Tibial artery (tissue), 4 donors: Measurements from ENCODE around the gene BABAM2.

Experiments
- DNase-seq, 2 donors: peaks; one replicate each; pipeline ENCODE4 v3.0.0-alpha.2; 2019
- H3K27ac ChIP-seq, 2 donors: fragments of 200-600 bp; sonication (generic) in 1 of 2; 1 replicate in 1 of 2; 2 replicates in 1 of 2; pipeline ENCODE4 v1.5.1; 2018 to 2019; ENCODE audit warnings: mild to moderate bottlenecking in 1 of 2
- H3K27me3 ChIP-seq, 2 donors: fragments of 200-600 bp; sonication (generic) in 1 of 2; one replicate each; pipeline versions ENCODE4 v1.5.1 to v1.6.0; 2016 to 2019
- H3K36me3 ChIP-seq, 3 donors: fragments of 200-600 bp; sonication (generic) in 2 of 3; one replicate each; pipeline ENCODE4 v1.5.1; 2016 to 2019; ENCODE audit warnings: mild to moderate bottlenecking in 2 of 3
- H3K4me1 ChIP-seq, 4 donors: fragments of 200-600 bp; sonication (generic) in 2 of 4; 1 replicate in 3 of 4; 2 replicates in 1 of 4; pipeline ENCODE4 v1.5.1; 2016 to 2019
- H3K4me3 ChIP-seq, 2 donors: fragments of 200-600 bp; sonication (generic) in 1 of 2; 1 replicate in 1 of 2; 2 replicates in 1 of 2; pipeline ENCODE4 v1.5.1; 2018 to 2019; ENCODE audit warnings: mild to moderate bottlenecking in 2 of 2
- H3K9me3 ChIP-seq, 3 donors: fragments of 200-600 bp; sonication (generic) in 1 of 3; one replicate each; pipeline ENCODE4 v1.5.1; 2016 to 2019
- CTCF ChIP-seq, 2 experiments: fragments of 200-600 bp in 1 of 2; fragments of 450-650 bp in 1 of 2; IDR thresholded peaks; one replicate each; pipeline ENCODE4 v1.5.1; 2017 to 2019; ENCODE audit warnings: antibody characterized with exemption in 2 of 2, mild to moderate bottlenecking in 1 of 2, moderate library complexity in 1 of 2
- intact Hi-C: fragments of 100-400 bp; cut with DNase I; formaldehyde crosslinking; loops from one replicate; pipeline ENCODE4 v1.15.0; 2023; ENCODE audit warnings: low total_unique reads

Gene BABAM2

GRCh38 chr2:28068527-28068926, 178.0 kb downstream of the BABAM2 start:
- Histone ChIP-seq H3K4me1 (no peaks in the 10 kb centered on the region), H3K36me3 (no peaks in the 10 kb centered on the region), H3K9me3 (no peaks in the 10 kb centered on the region), H3K27ac (no peak overlapping the region), H3K4me3 (no peak overlapping the region), H3K27me3 (no peaks in the 10 kb centered on the region)
- TF ChIP-seq CTCF (IDR thresholded peaks at IDR 0.05), result no peak
- intact Hi-C loops, result no loop called here
- no peak for DNase-seq

GRCh38 chr2:28071221-28071620, 180.7 kb downstream of the BABAM2 start:
- DNase-seq, result no peak
- Histone ChIP-seq H3K27ac (no peak overlapping the region), H3K27me3 (no peaks in the 10 kb centered on the region), H3K9me3 (no peaks in the 10 kb centered on the region), H3K4me1 (no peaks in the 10 kb centered on the region), H3K36me3 (no peaks in the 10 kb centered on the region), H3K4me3 (no peak overlapping the region)
- TF ChIP-seq CTCF (IDR thresholded peaks at IDR 0.05), result no peak
- intact Hi-C loops, result no loop called here

- H3K27ac ChIP-seq, result no peak overlapping the region
- H3K9me3 ChIP-seq, result no peaks in the 10 kb centered on the region
- H3K4me3 ChIP-seq, result no peak overlapping the region
- no peaks in the 10 kb centered on the region for H3K36me3 ChIP-seq
- intact Hi-C loops, result loop anchor here (2.0 kb wide), 1 partner anchor 49 kb away; no protein-coding TSS in a partner anchor
- DNase-seq, result no peak
- no peaks in the 10 kb centered on the region for H3K4me1 ChIP-seq
- no peak for TF ChIP-seq CTCF (IDR thresholded peaks at IDR 0.05)
- H3K27me3 ChIP-seq, result no peaks in the 10 kb centered on the region
These were observed 183.6 kb downstream of the BABAM2 start for GRCh38 chr2:28074137-28074536.

- no peaks in the 10 kb centered on the region for H3K27me3 ChIP-seq
- H3K36me3 ChIP-seq, result no peaks in the 10 kb centered on the region
- H3K4me1 ChIP-seq, result peaks cover 0 to 28% (median 8%) of the 10 kb centered on the region in 4 donors
- peak in 1 of 2 donors; percentile 66 for DNase-seq
- H3K4me3 ChIP-seq, result no peak overlapping the region
- no peak for TF ChIP-seq CTCF (IDR thresholded peaks at IDR 0.05)
- no peaks in the 10 kb centered on the region for H3K9me3 ChIP-seq
- intact Hi-C loops, result no loop called here
- H3K27ac ChIP-seq, result peak overlapping the region; percentile 67 to 72
These were observed 190.4 kb downstream of the BABAM2 start for GRCh38 chr2:28080911-28081310.

GRCh38 chr2:28082131-28082530, 191.6 kb downstream of the BABAM2 start:
- H3K27me3 ChIP-seq, result no peaks in the 10 kb centered on the region
- peaks cover 0 to 28% (median 8%) of the 10 kb centered on the region in 4 donors for H3K4me1 ChIP-seq
- peak overlapping the region; percentile 67 to 72 for H3K27ac ChIP-seq
- TF ChIP-seq CTCF (IDR thresholded peaks at IDR 0.05), result no peak
- H3K9me3 ChIP-seq, result no peaks in the 10 kb centered on the region
- no peak for DNase-seq
- intact Hi-C loops, result no loop called here
- H3K36me3 ChIP-seq, result no peaks in the 10 kb centered on the region
- no peak overlapping the region for H3K4me3 ChIP-seq

GRCh38 chr2:28083476-28083875, 192.9 kb downstream of the BABAM2 start:
- Histone ChIP-seq H3K36me3 (no peaks in the 10 kb centered on the region), H3K27me3 (no peaks in the 10 kb centered on the region), H3K4me1 (peaks cover 0 to 28% (median 8%) of the 10 kb centered on the region in 4 donors), H3K4me3 (no peak overlapping the region), H3K27ac (no peak overlapping the region), H3K9me3 (no peaks in the 10 kb centered on the region)
- no peak for TF ChIP-seq CTCF (IDR thresholded peaks at IDR 0.05)
- intact Hi-C loops, result no loop called here
- DNase-seq, result no peak
